Pancreas (tissue), 10 donors: ENCODE data around the gene PER2. TPM values are rescaled to one million over a fixed set of nuclear protein-coding genes. Genes with fewer than 3 reads are reported as not detected.
"Not testable (repeated sequence)": the region's sequence is repeated elsewhere in the genome, so short reads cannot be mapped to it uniquely, and the experiment has no call there.

Experiments used
- ATAC-seq, 4 donors: fragments of 200-7000 bp; cut with Tn5 transposase; one replicate each; pipeline versions ENCODE4 v1.8.0 to v1.9.1; 2020; ENCODE audit warnings: mild to moderate bottlenecking in 4 of 4, moderate library complexity in 4 of 4
- DNase-seq, 6 donors: peaks; one replicate each; pipeline ENCODE4 v3.0.0-alpha.2; 2020
- FAIRE-seq: peaks from 2 replicates; lab custom pipeline; 2012; peaks lifted over from hg19 to GRCh38; lab: Jason Lieb, UNC
- H3K27ac ChIP-seq, 4 donors: fragments of 200-600 bp; sonication (generic); 1 replicate in 3 of 4; 2 replicates in 1 of 4; pipeline versions ENCODE4 v1.5.0 to v1.8.0; 2020
- H3K27me3 ChIP-seq, 4 donors: fragments of 200-600 bp; one replicate each; pipeline ENCODE4 v1.8.0; 2021
- H3K36me3 ChIP-seq, 3 donors: fragments of 200-600 bp; sonication (generic) in 1 of 3; one replicate each; pipeline versions ENCODE4 v1.5.0 to v1.8.0; 2020 to 2021
- H3K4me1 ChIP-seq, 3 donors: fragments of 200-600 bp; one replicate each; pipeline ENCODE4 v1.8.0; 2021
- H3K4me3 ChIP-seq, 4 donors: fragments of 200-600 bp; sonication (generic) in 2 of 4; one replicate each; pipeline versions ENCODE4 v1.5.0 to v1.8.0; 2020 to 2021
- H3K9me3 ChIP-seq, 4 donors: fragments of 200-600 bp; one replicate each; pipeline ENCODE4 v1.8.0; 2021
- CTCF ChIP-seq, 4 donors: fragments of 200-600 bp; sonication (generic) in 3 of 4; IDR thresholded peaks; one replicate each; pipeline versions ENCODE4 v1.5.0 to v1.8.0; 2021; ENCODE audit warnings: antibody characterized with exemption in 4 of 4
- WGBS, 2 donors: extraction: QIAGEN DNeasy Blood & Tissue Kit; methylation state at CpG; one replicate each; pipeline ENCODE4 v1.1.7; 2013; 5-methylcytosine and 5-hydroxymethylcytosine counted together
- intact Hi-C, 3 donors: fragments of 100-400 bp; cut with DNase I; formaldehyde crosslinking; loops; one replicate each; pipeline versions ENCODE4 v1.11.1 to v1.14.2; 2022
- polyA plus RNA-seq, 2 donors: library from polyadenylated mRNA; stranded (reverse); fragments of 200-250 nt; gene quantifications; one replicate each; pipeline ENCODE4 v1.2.3, GENCODE V29; 2013
- total RNA-seq, 6 donors: library from RNA; stranded (reverse); fragmentation: NEBNext Ultra II Directional in 4 of 6; extraction: Animal tissue kit (Norgen Biotek cat#: 25700) in 4 of 6; gene quantifications; one replicate each; pipeline versions ENCODE4 v1.2.1 to v1.2.4, GENCODE V29; 2021 to 2023
- donor health status: healthy with polysubstance abuse.
- donor health status: DM: no; HTN: no; CAD: no; lungs with moderate emphysema.
- donor health status: DM: no; HTN: no; CAD: no.
- donor health status: control.
- donor health status: control.
- donor health status: Bipolar disorder and iron deficiency.
- donor health status: DM: yes; HTN: yes; CAD: no.
- donor health status: DM: no; HTN: no; CAD: no.
- donor health status: DM: no; HTN: no; CAD: no.
- donor health status: DM: yes; HTN: yes; CAD: no.

Gene PER2
- total and polyA plus RNA-seq, 8 donors = 6.9 to 12.2 (median 9.3) TPM

- H3K36me3 ChIP-seq = peaks cover 0 to 11% (median 0%) of the 10 kb centered on the region in 3 donors
- DNase-seq = no peak
- 97 to 98% methylated on average over 3 of the region's 3 CpGs for WGBS, 2 donors
- intact Hi-C loops = loop anchor here in 2 of 3 donors (5.0 to 10.0 kb wide), 2 partner anchors 63 to 75 kb away; no protein-coding TSS in a partner anchor
- no peak for ATAC-seq
- H3K27me3 ChIP-seq = no peaks in the 10 kb centered on the region
- no peak overlapping the region for H3K27ac ChIP-seq
- no peak overlapping the region for H3K4me3 ChIP-seq
- no peak for TF ChIP-seq CTCF (IDR thresholded peaks at IDR 0.05)
- FAIRE-seq = no peak
- H3K9me3 ChIP-seq = no peaks in the 10 kb centered on the region
- H3K4me1 ChIP-seq = no peaks in the 10 kb centered on the region
These were observed 39.3 kb upstream of the PER2 start for GRCh38 chr2:238327751-238328150.

GRCh38 chr2:238326801-238327365 is 38.5 kb upstream of the PER2 start:
- WGBS, 2 donors = 94 to 96% methylated on average over 12 of the region's 12 CpGs
- Histone ChIP-seq H3K4me1 (peaks cover 0 to 1% (median 0%) of the 10 kb centered on the region in 3 donors), H3K27me3 (no peaks in the 10 kb centered on the region), H3K27ac (no peak overlapping the region), H3K4me3 (no peak overlapping the region), H3K36me3 (peaks cover 0 to 11% (median 0%) of the 10 kb centered on the region in 3 donors), H3K9me3 (no peaks in the 10 kb centered on the region)
- intact Hi-C loops = loop anchor here in 2 of 3 donors (5.0 to 10.0 kb wide), 2 partner anchors 62 to 75 kb away; no protein-coding TSS in a partner anchor
- FAIRE-seq (no peak), ATAC-seq (no peak), DNase-seq (no peak)
- no peak for TF ChIP-seq CTCF (IDR thresholded peaks at IDR 0.05)

GRCh38 chr2:238325694-238326093 is 37.3 kb upstream of the PER2 start:
- DNase-seq = no peak

GRCh38 chr2:238324248-238324647 is 35.8 kb upstream of the PER2 start:
- H3K27me3 ChIP-seq, DNase-seq, ATAC-seq, H3K9me3 ChIP-seq, FAIRE-seq, H3K4me3 ChIP-seq, H3K27ac ChIP-seq, H3K4me1 ChIP-seq: not testable (repeated sequence)
- H3K36me3 ChIP-seq = peaks cover 0 to 11% (median 0%) of the 10 kb centered on the region in 3 donors
- intact Hi-C loops = loop anchor here in 1 of 3 donors (10.0 kb wide), 1 partner anchor 59 kb away; no protein-coding TSS in a partner anchor
- WGBS, 2 donors = 91 to 94% methylated on average over 7 of the region's 7 CpGs

More at GRCh38 chr2:238325694-238326093, 37.3 kb upstream of the PER2 start:
- FAIRE-seq (no peak), ATAC-seq (no peak)
- Histone ChIP-seq H3K36me3 (peaks cover 0 to 11% (median 0%) of the 10 kb centered on the region in 3 donors), H3K4me1 (peaks cover 0 to 8% (median 7%) of the 10 kb centered on the region in 3 donors), H3K4me3 (no peak overlapping the region), H3K27me3 (no peaks in the 10 kb centered on the region), H3K9me3 (no peaks in the 10 kb centered on the region), H3K27ac (no peak overlapping the region)
- no peak for TF ChIP-seq CTCF (IDR thresholded peaks at IDR 0.05)
- intact Hi-C loops = loop anchor here in 2 of 3 donors (5.0 to 10.0 kb wide), 2 partner anchors 61 to 73 kb away; no protein-coding TSS in a partner anchor
- 83 to 85% methylated on average over 9 of the region's 9 CpGs for WGBS, 2 donors

GRCh38 chr2:238322001-238322411 is 33.6 kb upstream of the PER2 start:
- Histone ChIP-seq H3K36me3 (peaks cover 0 to 4% (median 0%) of the 10 kb centered on the region in 3 donors), H3K4me1 (peaks cover 0 to 8% (median 7%) of the 10 kb centered on the region in 3 donors), H3K27me3 (no peaks in the 10 kb centered on the region), H3K27ac (no peak overlapping the region), H3K4me3 (no peak overlapping the region), H3K9me3 (no peaks in the 10 kb centered on the region)
- no peak for DNase-seq
- no peak for ATAC-seq
- no peak for TF ChIP-seq CTCF (IDR thresholded peaks at IDR 0.05)
- intact Hi-C loops = loop anchor here in 1 of 3 donors (10.0 kb wide), 1 partner anchor 57 kb away; no protein-coding TSS in a partner anchor
- FAIRE-seq = no peak
- 88% methylated on average over 10 of the region's 10 CpGs for WGBS, 2 donors
